IMR-90 (cell line): ENCODE data around the gene PTGES3. TPM values are rescaled to one million over a fixed set of nuclear protein-coding genes. Genes with fewer than 3 reads are reported as not detected.

Source experiments
- ATAC-seq: fragments of 200-7000 bp; cut with Tn5 transposase; 2 replicates; pipeline ENCODE4 v1.9.1; 2020; ENCODE audit warnings: low read depth, mild to moderate bottlenecking, moderate library complexity
- BruUV-seq: library from RNA; stranded (reverse); fragments of 400-500 nt; replicated peaks from 2 replicates; lab custom pipeline; 2021; lab: Mats Ljungman, UMichigan
- CTCF ChIA-PET: fragments of 300-600 bp; formaldehyde crosslinking; extraction: SDS; loops from one replicate; lab custom pipeline; 2021; ENCODE audit warnings: antibody characterized with exemption; lab: Yijun Ruan, JAX
- POLR2A ChIA-PET: fragments of 300-600 bp; sonication (Branson Sonifier 250); formaldehyde crosslinking; loops from one replicate; lab custom pipeline; 2022; ENCODE audit warnings: antibody characterized with exemption; ENCODE audit not compliant: unreplicated experiment; lab: Charles Lee
- DNase-seq: peaks from one replicate; pipeline ENCODE4 v3.0.0; 2013
- H2AFZ ChIP-seq: replicated peaks from 2 replicates; pipeline ENCODE3; 2013; ENCODE audit warnings: low read length, mild to moderate bottlenecking; ENCODE audit not compliant: poor library complexity
- H2AK5ac ChIP-seq: 2 replicates; pipeline ENCODE4 v1.6.1; 2013; ENCODE audit warnings: low read depth, low read length, inconsistent platforms
- H2AK9ac ChIP-seq: replicated peaks from 2 replicates; pipeline ENCODE3; 2013; ENCODE audit warnings: mild to moderate bottlenecking, low read depth, low read length, moderate library complexity; ENCODE audit not compliant: poor library complexity
- H2BK120ac ChIP-seq: 2 replicates; pipeline ENCODE4 v1.6.1; 2013; ENCODE audit warnings: low read depth, low read length, inconsistent platforms
- H2BK15ac ChIP-seq: 3 replicates; pipeline ENCODE4 v1.6.1; 2013; ENCODE audit warnings: low read depth, low read length, inconsistent platforms
- H2BK20ac ChIP-seq: 2 replicates; pipeline ENCODE4 v1.6.1; 2013; ENCODE audit warnings: low read depth, mild to moderate bottlenecking, inconsistent platforms, low read length, moderate library complexity
- H2BK5ac ChIP-seq: 2 replicates; pipeline ENCODE4 v1.6.1; 2013; ENCODE audit warnings: mild to moderate bottlenecking, low read depth, low read length, inconsistent platforms; ENCODE audit not compliant: poor library complexity, severe bottlenecking
- H3K14ac ChIP-seq: replicated peaks from 2 replicates; pipeline ENCODE4 v1.6.1; 2013; ENCODE audit warnings: low read depth, low read length, inconsistent platforms
- H3K18ac ChIP-seq: 2 replicates; pipeline ENCODE4 v1.6.1; 2013; ENCODE audit warnings: low read depth, low read length, control low read depth
- H3K23ac ChIP-seq: 2 replicates; pipeline ENCODE4 v1.6.1; 2013; ENCODE audit warnings: low read depth, low read length, inconsistent platforms
- H3K27ac ChIP-seq: 2 replicates; pipeline ENCODE4 v1.5.1; 2013; ENCODE audit warnings: mild to moderate bottlenecking, control low read depth, low read length; ENCODE audit not compliant: insufficient read depth
- H3K27me3 ChIP-seq: 2 replicates; pipeline ENCODE4 v1.6.1; 2013; ENCODE audit warnings: low read length; ENCODE audit not compliant: control insufficient read depth, insufficient read depth
- H3K36me3 ChIP-seq: 2 replicates; pipeline ENCODE4 v1.6.1; 2013; ENCODE audit warnings: low read length, mixed read lengths; ENCODE audit not compliant: control insufficient read depth, insufficient read depth
- H3K4ac ChIP-seq: 2 replicates; pipeline ENCODE4 v1.6.1; 2013; ENCODE audit warnings: low read depth, low read length, inconsistent platforms
- H3K4me1 ChIP-seq: 2 replicates; pipeline ENCODE4 v1.6.1; 2013; ENCODE audit warnings: low read length, mixed read lengths; ENCODE audit not compliant: control insufficient read depth, insufficient read depth
- H3K4me2 ChIP-seq: 2 replicates; pipeline ENCODE4 v1.6.1; 2013; ENCODE audit warnings: low read depth, mild to moderate bottlenecking, control low read depth, low read length, moderate library complexity
- H3K4me3 ChIP-seq: 2 replicates; pipeline ENCODE4 v1.5.1; 2013; ENCODE audit warnings: low read depth, mild to moderate bottlenecking, control low read depth, low read length, moderate library complexity; ENCODE audit not compliant: insufficient read depth
- H3K56ac ChIP-seq: 2 replicates; pipeline ENCODE4 v1.6.1; 2013; ENCODE audit warnings: low read length, inconsistent platforms; ENCODE audit not compliant: insufficient read depth; ENCODE audit errors: extremely low read depth
- H3K79me1 ChIP-seq, 2 experiments: 2 replicates each; pipeline ENCODE4 v1.6.1; 2013; ENCODE audit warnings: low read length in 2 of 2, inconsistent platforms in 1 of 2, low read depth in 1 of 2
- H3K9ac ChIP-seq: 2 replicates; pipeline ENCODE4 v1.6.1; 2013; ENCODE audit warnings: low read depth, low read length, control low read depth
- H3K9me1 ChIP-seq: 2 replicates; pipeline ENCODE4 v1.6.1; 2013; ENCODE audit warnings: low read length, inconsistent platforms; ENCODE audit not compliant: insufficient read depth
- H3K9me3 ChIP-seq: 2 replicates; pipeline ENCODE4 v1.6.1; 2013; ENCODE audit warnings: low read length; ENCODE audit not compliant: control insufficient read depth, insufficient read depth
- H4K20me1 ChIP-seq: 2 replicates; pipeline ENCODE4 v1.6.1; 2013; ENCODE audit warnings: low read length, inconsistent platforms; ENCODE audit not compliant: insufficient read depth
- H4K5ac ChIP-seq: 2 replicates; pipeline ENCODE4 v1.6.1; 2013; ENCODE audit warnings: mild to moderate bottlenecking, low read depth, low read length, control low read depth
- H4K8ac ChIP-seq, 2 experiments: 2 replicates each; pipeline ENCODE4 v1.6.1; 2013; ENCODE audit warnings: low read depth in 2 of 2, low read length in 2 of 2, control low read depth in 1 of 2, inconsistent platforms in 1 of 2
- H4K91ac ChIP-seq: 2 replicates; pipeline ENCODE4 v1.6.1; 2013; ENCODE audit warnings: low read depth, low read length, inconsistent platforms; ENCODE audit not compliant: insufficient read depth
- CEBPB ChIP-seq: IDR thresholded peaks from 2 replicates; pipeline ENCODE4 v1.6.1; 2012; ENCODE audit warnings: low read depth, low read length, improper control_type of control experiment
- ELK1 ChIP-seq: fragments of 150-350 bp; IDR thresholded peaks from 2 replicates; pipeline ENCODE4 v1.6.1; 2016; ENCODE audit warnings: low read depth, mild to moderate bottlenecking, low read length, moderate library complexity, borderline replicate concordance
- MAZ ChIP-seq: IDR thresholded peaks from 2 replicates; pipeline ENCODE4 v1.6.1; 2012; ENCODE audit warnings: low read depth, mild to moderate bottlenecking, low read length, improper control_type of control experiment, moderate library complexity, borderline replicate concordance
- MXI1 ChIP-seq: IDR thresholded peaks from 2 replicates; pipeline ENCODE4 v1.6.1; 2012; ENCODE audit warnings: low read depth, mild to moderate bottlenecking, low read length, moderate library complexity, borderline replicate concordance
- NFE2L2 ChIP-seq: fragments of 150-350 bp; IDR thresholded peaks from 2 replicates; pipeline ENCODE4 v1.6.1; 2016; ENCODE audit warnings: low read depth, mild to moderate bottlenecking, low read length
- POLR2A ChIP-seq: IDR thresholded peaks from 2 replicates; pipeline ENCODE4 v1.6.1; 2012; ENCODE audit warnings: mild to moderate bottlenecking, low read depth, low read length
- RFX5 ChIP-seq: IDR thresholded peaks from 2 replicates; pipeline ENCODE4 v1.8.0; 2012; ENCODE audit warnings: low read depth, mild to moderate bottlenecking, low read length, moderate library complexity
- WGBS, 2 experiments: methylation state at CpG; one replicate each; pipeline versions ENCODE4 v1.1.5 to v1.1.7; 2013; ENCODE audit warnings: missing lambda C conversion rate in 2 of 2; ENCODE audit not compliant: insufficient read length in 1 of 2; ENCODE audit errors: extremely low coverage in 2 of 2; 5-methylcytosine and 5-hydroxymethylcytosine counted together
- dilution Hi-C: fragments of 300-500 bp; cut with HindIII; formaldehyde crosslinking; loops from one replicate; pipeline ENCODE4 v1.14.3; 2018; ENCODE audit warnings: low sequenced_read_pairs; ENCODE audit not compliant: unreplicated experiment
- in situ Hi-C: fragments of 300-500 bp; cut with MboI; formaldehyde crosslinking; loops from 3 replicates; pipeline ENCODE4 v1.14.3; 2019; ENCODE audit warnings: low sequenced_read_pairs, inconsistent platforms, mixed read lengths
- intact Hi-C: fragments of 100-400 bp; cut with micrococcal nuclease; formaldehyde crosslinking; loops from 2 replicates; pipeline ENCODE4 v1.10.0; 2022
- polyA plus RNA-seq, 3 experiments: library from polyadenylated mRNA; depleted of rRNA; stranded (reverse); fragments of >200 nt; gene quantifications; 2 replicates each; pipeline ENCODE4 v1.2.3, GENCODE V29; 2012; ENCODE audit warnings: low replicate concordance in 1 of 3
- total RNA-seq: library from RNA; depleted of rRNA; stranded (reverse); fragments of >200 nt; gene quantifications from 2 replicates; pipeline ENCODE4 v1.2.3, GENCODE V29; 2012

Gene PTGES3
- total and polyA plus RNA-seq, 2 of the 4 experiments (the other 2 are of a cell fraction), result 42.7 to 73.2 TPM

GRCh38 chr12:56715798-56716197 lies 27.7 kb upstream of the PTGES3 start:
- Histone ChIP-seq H3K36me3 (peaks cover 57% of the 10 kb centered on the region), H3K4me1 (peaks cover 10% of the 10 kb centered on the region), H3K18ac (no peak overlapping the region), H4K20me1 (peaks cover 69% of the 10 kb centered on the region), H2BK120ac (no peak overlapping the region), H3K23ac (no peak overlapping the region), H2BK15ac (no peak overlapping the region), H3K27ac (no peak overlapping the region; the same call in 1 of the 2 replicates), H3K79me1 (peaks cover 13 to 64% of the 10 kb centered on the region in 2 experiments), H2AFZ (no peak overlapping the region), H3K9me1 (peaks cover 26% of the 10 kb centered on the region), H2BK5ac (no peak overlapping the region), H2BK20ac (no peak overlapping the region), H3K4me2 (no peak overlapping the region), H3K4ac (no peak overlapping the region), H2AK9ac (no peak overlapping the region), H3K27me3 (no peaks in the 10 kb centered on the region), H3K56ac (no peak overlapping the region), H2AK5ac (no peak overlapping the region), H3K4me3 (no peak overlapping the region), H4K5ac (no peak overlapping the region), H3K9me3 (no peaks in the 10 kb centered on the region), H4K91ac (no peak overlapping the region), H3K9ac (no peak overlapping the region), H3K14ac (no peak overlapping the region), H4K8ac (no peak overlapping the region)
- in situ Hi-C loops (no loop called here), intact Hi-C loops (no loop called here), dilution Hi-C loops (no loop called here)
- no peak for DNase-seq
- 0 out of 2 replicates have a peak, but pooled peaks have one; percentile 18 for ATAC-seq
- CTCF ChIA-PET, result no interaction called here
- no TSS peak for BruUV-seq
- POLR2A ChIA-PET, result no interaction called here
- WGBS, 2 experiments, result 76% methylated on average over 7 of the region's 8 CpGs; no CpG with 5 or more reads in 1 of the 2 experiments
- TF ChIP-seq RFX5 (no peak), NFE2L2 (no peak), ELK1 (no peak), MXI1 (no peak), MAZ (no peak), CEBPB (no peak), POLR2A (no peak)
